HCT116 (cell line): ENCODE measurements around the gene PRR14. TPM values are rescaled to one million over a fixed set of nuclear protein-coding genes. Genes with fewer than 3 reads are reported as not detected.
A peak's percentile ranks its signal among the peaks of the same experiment; 100 is the strongest.

ENCODE experiments used
- ATAC-seq: fragments of 200-7000 bp; cut with Tn5 transposase; 2 replicates; pipeline ENCODE4 v1.9.1; 2020; ENCODE audit warnings: mild to moderate bottlenecking, moderate library complexity
- BruUV-seq: library from RNA; stranded (reverse); fragments of 400-500 nt; replicated peaks from 2 replicates; lab custom pipeline; 2021; lab: Mats Ljungman, UMichigan
- CTCF ChIA-PET: fragments of 300-600 bp; sonication (Branson Sonifier 250); formaldehyde crosslinking; loops from one replicate; lab custom pipeline; 2021; ENCODE audit warnings: antibody characterized with exemption; lab: Charles Lee
- POLR2A ChIA-PET: fragments of 300-600, 350-600 bp; sonication (Branson Sonifier 250); formaldehyde crosslinking; loops from one replicate; lab custom pipeline; 2021; ENCODE audit warnings: antibody characterized with exemption; lab: Charles Lee
- RAD21 ChIA-PET, 2 experiments: fragments of 300-600 bp; sonication (Branson Sonifier 250); formaldehyde crosslinking; loops; one replicate each; lab custom pipeline; 2023; ENCODE audit warnings: low total read pairs in 2 of 2; ENCODE audit not compliant: uncharacterized antibody in 2 of 2, unreplicated experiment in 2 of 2, low non-redundant PET in 1 of 2; lab: Charles Lee
- DNase-seq: peaks from one replicate; pipeline ENCODE4 v3.0.0-alpha.2; 2010; ENCODE audit warnings: low read depth, low spot score
- H2AFZ ChIP-seq: fragments of 200-600 bp; shearing (Covaris generic), sonication (generic); 2 replicates; pipeline ENCODE4 v1.6.1; 2017; ENCODE audit warnings: low read depth, mixed run types, mixed read lengths, antibody characterized with exemption, low read length; ENCODE audit not compliant: poor library complexity, severe bottlenecking
- H3K27ac ChIP-seq: 2 replicates; pipeline ENCODE4 v1.5.1; 2012; ENCODE audit warnings: low read depth, low read length
- H3K27me3 ChIP-seq: fragments of 200-600 bp; sonication (generic); 2 replicates; pipeline ENCODE4 v1.6.1; 2016; ENCODE audit warnings: mixed run types, low read length, mixed read lengths; ENCODE audit not compliant: insufficient read depth
- H3K36me3 ChIP-seq, 2 experiments: fragments of 200-500 bp in 1 of 2; fragments of 200-600 bp in 1 of 2; sonication (Bioruptor generic) in 1 of 2; sonication (generic) in 1 of 2; 2 replicates each; pipeline versions ENCODE4 v1.5.1 to v1.6.1; 2014 to 2016; ENCODE audit warnings: low read length in 2 of 2, inconsistent platforms in 1 of 2, mixed read lengths in 1 of 2, mixed run types in 1 of 2; ENCODE audit not compliant: insufficient read depth in 2 of 2, control insufficient read depth in 1 of 2
- H3K4me1 ChIP-seq, 2 experiments: fragments of 200-600 bp in 1 of 2; sonication (generic) in 1 of 2; 2 replicates each; pipeline versions ENCODE4 v1.5.1 to v1.6.1; 2012 to 2017; ENCODE audit warnings: low read length in 2 of 2, inconsistent platforms in 1 of 2, mild to moderate bottlenecking in 1 of 2, mixed read lengths in 1 of 2, mixed run types in 1 of 2, moderate library complexity in 1 of 2; ENCODE audit not compliant: insufficient read depth in 2 of 2, control insufficient read depth in 1 of 2
- H3K4me2 ChIP-seq: fragments of 200-600 bp; sonication (generic); 2 replicates; pipeline ENCODE4 v1.6.1; 2017; ENCODE audit warnings: mixed run types, low read length, mixed read lengths
- H3K4me3 ChIP-seq, 2 experiments: fragments of 200-600 bp in 1 of 2; sonication (generic) in 1 of 2; replicated peaks in 1 of 2; 2 replicates each; pipeline ENCODE4 v1.5.1; 2011 to 2016; ENCODE audit warnings: low read length in 2 of 2, control low read depth in 1 of 2, low read depth in 1 of 2, mild to moderate bottlenecking in 1 of 2, mixed read lengths in 1 of 2, mixed run types in 1 of 2
- H3K79me2 ChIP-seq: fragments of 200-600 bp; sonication (generic); 2 replicates; pipeline ENCODE4 v1.6.1; 2017; ENCODE audit warnings: mild to moderate bottlenecking, mixed run types, low read length, moderate library complexity, mixed read lengths; ENCODE audit not compliant: insufficient read depth
- H3K9ac ChIP-seq: fragments of 200-600 bp; sonication (generic); 2 replicates; pipeline ENCODE4 v1.6.1; 2016; ENCODE audit warnings: low read length, mixed read lengths
- H3K9me2 ChIP-seq: fragments of 200-600 bp; sonication (generic), shearing (Covaris generic); 2 replicates; pipeline ENCODE4 v1.6.1; 2017; ENCODE audit warnings: mixed run types, mild to moderate bottlenecking, moderate library complexity; ENCODE audit not compliant: insufficient read depth
- H3K9me3 ChIP-seq, 2 experiments: fragments of 200-500 bp in 1 of 2; fragments of 200-600 bp in 1 of 2; sonication (Bioruptor generic) in 1 of 2; sonication (generic) in 1 of 2; 2 replicates each; pipeline ENCODE4 v1.6.1; 2014 to 2017; ENCODE audit warnings: low read length in 2 of 2, mixed read lengths in 2 of 2, inconsistent platforms in 1 of 2, low read depth in 1 of 2, mild to moderate bottlenecking in 1 of 2, mixed run types in 1 of 2, moderate library complexity in 1 of 2; ENCODE audit not compliant: control insufficient read depth in 1 of 2, insufficient read depth in 1 of 2
- H4K20me1 ChIP-seq: fragments of 200-600 bp; sonication (generic), shearing (Covaris generic); 2 replicates; pipeline ENCODE4 v1.6.1; 2017; ENCODE audit warnings: mixed run types, mild to moderate bottlenecking, moderate library complexity; ENCODE audit not compliant: insufficient read depth
- CEBPB ChIP-seq: IDR thresholded peaks from 2 replicates; pipeline ENCODE4 v1.6.1; 2012; ENCODE audit warnings: low read depth
- ELF1 ChIP-seq: IDR thresholded peaks from 2 replicates; pipeline ENCODE4 v1.6.1; 2012; ENCODE audit warnings: low read depth, borderline replicate concordance
- EZH2phosphoT487 ChIP-seq: fragments of 200-600 bp; IDR thresholded peaks from 2 replicates; pipeline ENCODE4 v1.6.1; 2018; ENCODE audit warnings: antibody characterized with exemption, borderline replicate concordance
- FOSL1 ChIP-seq: IDR thresholded peaks from 2 replicates; pipeline ENCODE4 v1.6.1; 2012; ENCODE audit warnings: low read depth
- POLR2A ChIP-seq: IDR thresholded peaks from 2 replicates; pipeline ENCODE4 v1.7.0; 2011; ENCODE audit warnings: borderline replicate concordance; ENCODE audit not compliant: insufficient read depth, insufficient read length; ENCODE audit errors: extremely low read depth
- POLR2AphosphoS5 ChIP-seq: IDR thresholded peaks from 2 replicates; pipeline ENCODE4 v1.6.1; 2011; ENCODE audit warnings: mild to moderate bottlenecking, low read depth, low read length, moderate library complexity
- SRF ChIP-seq: IDR thresholded peaks from 2 replicates; pipeline ENCODE4 v1.6.1; 2012; ENCODE audit warnings: low read depth
- intact Hi-C: fragments of 100-400 bp; cut with micrococcal nuclease; formaldehyde crosslinking; loops from 2 replicates; pipeline ENCODE4 v1.10.0; 2022
- total RNA-seq: library from RNA; stranded (reverse); gene quantifications from one replicate; pipeline ENCODE4 v1.2.1, GENCODE V29; 2021; ENCODE audit not compliant: unreplicated experiment
- TF ChIP-seq, protein P1 (sequence below), 3 experiments: fragments of 200-600 bp in 1 of 3; sonication (generic) in 1 of 3; IDR thresholded peaks in 2 of 3; conservative IDR thresholded peaks in 1 of 3; 2 replicates each; pipeline ENCODE4 v1.5.1; 2012 to 2017; ENCODE audit warnings: low read depth in 2 of 3, low read length in 2 of 3, antibody characterized with exemption in 1 of 3, borderline replicate concordance in 1 of 3, control low read depth in 1 of 3, mild to moderate bottlenecking in 1 of 3, mixed read lengths in 1 of 3, mixed run types in 1 of 3, moderate library complexity in 1 of 3; ENCODE audit not compliant: insufficient read depth in 1 of 3

Gene PRR14
- total RNA-seq, 1 experiment from 2014 or later: 56.2 TPM

GRCh38 chr16:30651124-30652004 lies 604 bp downstream of the PRR14 start (continued):
- TF ChIP-seq, protein P1, sequence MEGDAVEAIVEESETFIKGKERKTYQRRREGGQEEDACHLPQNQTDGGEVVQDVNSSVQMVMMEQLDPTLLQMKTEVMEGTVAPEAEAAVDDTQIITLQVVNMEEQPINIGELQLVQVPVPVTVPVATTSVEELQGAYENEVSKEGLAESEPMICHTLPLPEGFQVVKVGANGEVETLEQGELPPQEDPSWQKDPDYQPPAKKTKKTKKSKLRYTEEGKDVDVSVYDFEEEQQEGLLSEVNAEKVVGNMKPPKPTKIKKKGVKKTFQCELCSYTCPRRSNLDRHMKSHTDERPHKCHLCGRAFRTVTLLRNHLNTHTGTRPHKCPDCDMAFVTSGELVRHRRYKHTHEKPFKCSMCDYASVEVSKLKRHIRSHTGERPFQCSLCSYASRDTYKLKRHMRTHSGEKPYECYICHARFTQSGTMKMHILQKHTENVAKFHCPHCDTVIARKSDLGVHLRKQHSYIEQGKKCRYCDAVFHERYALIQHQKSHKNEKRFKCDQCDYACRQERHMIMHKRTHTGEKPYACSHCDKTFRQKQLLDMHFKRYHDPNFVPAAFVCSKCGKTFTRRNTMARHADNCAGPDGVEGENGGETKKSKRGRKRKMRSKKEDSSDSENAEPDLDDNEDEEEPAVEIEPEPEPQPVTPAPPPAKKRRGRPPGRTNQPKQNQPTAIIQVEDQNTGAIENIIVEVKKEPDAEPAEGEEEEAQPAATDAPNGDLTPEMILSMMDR (IDR thresholded peaks at IDR 0.05 in 2 of 3, conservative IDR thresholded peaks at IDR 0.05 in 1 of 3; ENCODE audit: borderline replicate concordance in 1 of 3, insufficient read depth in 1 of 3, low read depth in 2 of 3, low read length in 2 of 3): peak in 2 of 3 experiments; percentile 55 to 63; a peak in 4 of 6 replicates
- TF ChIP-seq CEBPB (no peak), POLR2AphosphoS5 (peak; percentile 73), FOSL1 (no peak), POLR2A (no peak), SRF (no peak), ELF1 (no peak)

- H3K27ac ChIP-seq: peak overlapping the region; percentile 88
- no peak overlapping the region for H2AFZ ChIP-seq
- ChIA-PET CTCF (interaction anchor here (1.6 kb wide), 1 partner anchor 45 kb away, joined by 4 read pairs; no protein-coding TSS in a partner anchor), RAD21 (no interaction called here), POLR2A (no interaction called here)
- no peaks in the 10 kb centered on the region for H4K20me1 ChIP-seq
- H3K4me2 ChIP-seq: peak overlapping the region; percentile 95
- no peaks in the 10 kb centered on the region for H3K27me3 ChIP-seq
- H3K9ac ChIP-seq: peak overlapping the region; percentile 96
- H3K36me3 ChIP-seq: peaks cover 10 to 21% of the 10 kb centered on the region in 2 experiments
- H3K9me2 ChIP-seq: no peaks in the 10 kb centered on the region
- H3K9me3 ChIP-seq: no peaks in the 10 kb centered on the region
- intact Hi-C loops: no loop called here
- DNase-seq (no peak), ATAC-seq (no peak)
- BruUV-seq: no TSS peak
- H3K79me2 ChIP-seq: peaks cover 15% of the 10 kb centered on the region; the same call in 1 of the 2 replicates
- H3K4me1 ChIP-seq: peaks cover 11 to 18% of the 10 kb centered on the region in 2 experiments; a peak in 3 of 4 replicates
- TF ChIP-seq EZH2phosphoT487 (no peak), POLR2AphosphoS5 (no peak), POLR2A (no peak)
- peak overlapping the region; percentile 93 to 97 for H3K4me3 ChIP-seq
Measured at GRCh38 chr16:30652005-30652296, 1.2 kb downstream of the PRR14 start.
